WERI-Rb-1 (cell line): ENCODE results near the gene LRBA.

Experiments
- DNase-seq: peaks from one replicate; pipeline ENCODE4 v3.0.0-alpha.2; 2020
- H3K27ac ChIP-seq: fragments of 250-450 bp; sonication (Bioruptor Pico); 2 replicates; pipeline ENCODE4 v1.5.1; 2020; ENCODE audit warnings: mild to moderate bottlenecking, moderate library complexity
- H3K27me3 ChIP-seq: fragments of 250-450 bp; sonication (Bioruptor Pico); 2 replicates; pipeline ENCODE4 v1.5.1; 2021; ENCODE audit warnings: mild to moderate bottlenecking, low read depth, moderate library complexity; ENCODE audit not compliant: insufficient read depth, severe bottlenecking
- H3K36me3 ChIP-seq: fragments of 250-450 bp; sonication (Bioruptor Pico); 2 replicates; pipeline ENCODE4 v1.5.1; 2020; ENCODE audit warnings: mild to moderate bottlenecking, moderate library complexity
- H3K4me3 ChIP-seq: 2 replicates; pipeline ENCODE4 v1.5.1; 2011; ENCODE audit warnings: low read depth, mild to moderate bottlenecking, control low read depth, low read length
- H3K9me3 ChIP-seq: fragments of 250-450 bp; sonication (Bioruptor Pico); 2 replicates; pipeline ENCODE4 v1.5.1; 2021; ENCODE audit warnings: mild to moderate bottlenecking, moderate library complexity; ENCODE audit not compliant: severe bottlenecking
- CTCF ChIP-seq: IDR thresholded peaks from 2 replicates; pipeline ENCODE4 v1.5.1; 2011; ENCODE audit warnings: low read depth, mild to moderate bottlenecking, control low read depth, inconsistent platforms, low read length

LRBA gene

GRCh38 chr4:150401083-150401687 lies 613.9 kb downstream of the LRBA start:
- Histone ChIP-seq H3K27me3 (no peaks in the 10 kb centered on the region), H3K4me3 (no peak overlapping the region), H3K9me3 (no peaks in the 10 kb centered on the region), H3K36me3 (no peaks in the 10 kb centered on the region), H3K27ac (no peak overlapping the region)
- no peak for DNase-seq
- TF ChIP-seq CTCF: no peak

GRCh38 chr4:150395872-150396271 lies 619.2 kb downstream of the LRBA start:
- Histone ChIP-seq H3K27ac (no peak overlapping the region), H3K4me3 (no peak overlapping the region), H3K36me3 (no peaks in the 10 kb centered on the region), H3K27me3 (no peaks in the 10 kb centered on the region), H3K9me3 (no peaks in the 10 kb centered on the region)
- no peak for DNase-seq
- TF ChIP-seq CTCF: no peak

GRCh38 chr4:150394046-150394445 lies 621.0 kb downstream of the LRBA start:
- TF ChIP-seq CTCF: no peak
- Histone ChIP-seq H3K27me3 (no peaks in the 10 kb centered on the region), H3K4me3 (no peak overlapping the region), H3K36me3 (no peaks in the 10 kb centered on the region), H3K27ac (no peak overlapping the region), H3K9me3 (no peaks in the 10 kb centered on the region)
- DNase-seq: no peak

GRCh38 chr4:150391052-150391451 lies 624.0 kb downstream of the LRBA start:
- no peak overlapping the region for H3K27ac ChIP-seq
- H3K9me3 ChIP-seq: no peaks in the 10 kb centered on the region
- DNase-seq: no peak
- H3K27me3 ChIP-seq: no peaks in the 10 kb centered on the region
- no peak for TF ChIP-seq CTCF
- no peak overlapping the region for H3K4me3 ChIP-seq
- no peaks in the 10 kb centered on the region for H3K36me3 ChIP-seq

- no peak for TF ChIP-seq CTCF
- DNase-seq: no peak
- no peaks in the 10 kb centered on the region for H3K36me3 ChIP-seq
- no peaks in the 10 kb centered on the region for H3K9me3 ChIP-seq
- no peaks in the 10 kb centered on the region for H3K27me3 ChIP-seq
- no peak overlapping the region for H3K27ac ChIP-seq
- no peak overlapping the region for H3K4me3 ChIP-seq
These were observed 624.6 kb downstream of the LRBA start for GRCh38 chr4:150390531-150390910.

- Histone ChIP-seq H3K27ac (no peak overlapping the region), H3K9me3 (no peaks in the 10 kb centered on the region), H3K36me3 (no peaks in the 10 kb centered on the region), H3K4me3 (no peak overlapping the region), H3K27me3 (no peaks in the 10 kb centered on the region)
- no peak for DNase-seq
- no peak for TF ChIP-seq CTCF
These were observed 625.1 kb downstream of the LRBA start for GRCh38 chr4:150389896-150390530.
